Thyroid gland (tissue), 4 donors: Measurements from ENCODE around the gene HIPK3.

Experiments
- CTCF ChIP-seq, 6 experiments: fragments of 200-600 bp in 3 of 6; fragments of 450-650 bp in 3 of 6; sonication (generic) in 3 of 6; IDR thresholded peaks; one replicate each; pipeline ENCODE4 v1.5.1; 2016 to 2019; ENCODE audit warnings: antibody characterized with exemption in 6 of 6, mild to moderate bottlenecking in 2 of 6, inconsistent platforms in 1 of 6, moderate library complexity in 1 of 6
- POLR2A ChIP-seq, 2 donors: fragments of 450-650 bp; IDR thresholded peaks; one replicate each; pipeline ENCODE4 v1.6.1; 2017; ENCODE audit warnings: antibody characterized with exemption in 2 of 2, mild to moderate bottlenecking in 2 of 2, moderate library complexity in 1 of 2

- TF ChIP-seq POLR2A (IDR thresholded peaks at IDR 0.05) (no peak), CTCF (IDR thresholded peaks at IDR 0.05) (no peak)
These were observed 63.7 kb downstream of the HIPK3 start for GRCh38 chr11:33320814-33321330.
